SK-N-SH treated with all-trans-retinoic acid at 6 μM for 48 hours (cell line): Measurements from ENCODE around the gene ENGASE.

Source experiments
- ATAC-seq: fragments of 200-7000 bp; cut with Tn5 transposase; 3 replicates; pipeline ENCODE4 v1.9.1; 2020; ENCODE audit warnings: mild to moderate bottlenecking, moderate library complexity
- ARNTL ChIP-seq: fragments of 450-650 bp; formaldehyde crosslinking; IDR thresholded peaks from 2 replicates; pipeline ENCODE4 v1.5.0; 2020; ENCODE audit warnings: low read depth, mild to moderate bottlenecking, moderate library complexity, borderline replicate concordance
- BACH2 ChIP-seq: fragments of 250-450 bp; sonication (Bioruptor Pico); IDR thresholded peaks from 2 replicates; pipeline ENCODE4 v1.9.0; 2021; ENCODE audit warnings: mild to moderate bottlenecking, borderline replicate concordance
- CSDC2 ChIP-seq: fragments of 250-450 bp; sonication (Bioruptor Pico); IDR thresholded peaks from 2 replicates; pipeline ENCODE4 v1.5.0; 2020; ENCODE audit warnings: mild to moderate bottlenecking, moderate library complexity
- ESRRG ChIP-seq: fragments of 250-450 bp; sonication (Bioruptor Pico); IDR thresholded peaks from 2 replicates; pipeline ENCODE4 v1.6.1; 2021; ENCODE audit warnings: mild to moderate bottlenecking
- GLIS3 ChIP-seq: fragments of 250-450 bp; sonication (Bioruptor Pico); IDR thresholded peaks from 2 replicates; pipeline ENCODE4 v1.5.0; 2020; ENCODE audit warnings: mild to moderate bottlenecking, moderate library complexity
- ISL1 ChIP-seq: fragments of 250-450 bp; sonication (Bioruptor Pico); IDR thresholded peaks from 2 replicates; pipeline ENCODE4 v2.1.2; 2022; ENCODE audit warnings: mild to moderate bottlenecking, moderate library complexity
- OSR1 ChIP-seq: fragments of 250-450 bp; sonication (Bioruptor Pico); IDR thresholded peaks from 2 replicates; pipeline ENCODE4 v1.8.0; 2022; ENCODE audit warnings: moderate library complexity, mild to moderate bottlenecking, inconsistent platforms
- PPARA ChIP-seq: fragments of 250-450 bp; sonication (Bioruptor Pico); IDR thresholded peaks from 2 replicates; pipeline ENCODE4 v1.5.0; 2020; ENCODE audit warnings: mild to moderate bottlenecking, borderline replicate concordance
- RARB ChIP-seq: fragments of 250-450 bp; sonication (Bioruptor Pico); IDR thresholded peaks from 2 replicates; pipeline ENCODE4 v1.8.0; 2021; ENCODE audit warnings: mild to moderate bottlenecking, moderate library complexity
- SNAI2 ChIP-seq: fragments of 250-450 bp; sonication (Bioruptor Pico); IDR thresholded peaks from 2 replicates; pipeline ENCODE4 v1.5.0; 2020; ENCODE audit warnings: mild to moderate bottlenecking, moderate library complexity
- TCF4 ChIP-seq: fragments of 250-450 bp; sonication (Bioruptor Pico); IDR thresholded peaks from 2 replicates; pipeline ENCODE4 v1.8.0; 2021; ENCODE audit warnings: mild to moderate bottlenecking, moderate library complexity, borderline replicate concordance
- TOX ChIP-seq: fragments of 250-450 bp; sonication (Bioruptor Pico); IDR thresholded peaks from 2 replicates; pipeline ENCODE4 v1.8.0; 2021; ENCODE audit warnings: mild to moderate bottlenecking, moderate library complexity, borderline replicate concordance
- ZC3H10 ChIP-seq: fragments of 250-450 bp; sonication (Bioruptor Pico); IDR thresholded peaks from 2 replicates; pipeline ENCODE4 v1.5.1; 2021; ENCODE audit warnings: mild to moderate bottlenecking, moderate library complexity
- ZFP3 ChIP-seq: fragments of 250-450 bp; sonication (Bioruptor Pico); IDR thresholded peaks from 2 replicates; pipeline ENCODE4 v1.5.0; 2020; ENCODE audit warnings: mild to moderate bottlenecking, moderate library complexity
- ZFP30 ChIP-seq: fragments of 450-650 bp; formaldehyde crosslinking; IDR thresholded peaks from 2 replicates; pipeline ENCODE4 v1.5.0; 2022; ENCODE audit warnings: mild to moderate bottlenecking, moderate library complexity
- ZNF565 ChIP-seq: fragments of 450-650 bp; formaldehyde crosslinking; conservative IDR thresholded peaks from 2 replicates; pipeline ENCODE4 v1.5.0; 2020; ENCODE audit warnings: low read depth, mild to moderate bottlenecking, moderate library complexity
- ZNF70 ChIP-seq: fragments of 450-650 bp; formaldehyde crosslinking; IDR thresholded peaks from 2 replicates; pipeline ENCODE4 v1.5.0; 2020; ENCODE audit warnings: mild to moderate bottlenecking, moderate library complexity
- ZNF8 ChIP-seq: fragments of 450-650 bp; formaldehyde crosslinking; IDR thresholded peaks from 2 replicates; pipeline ENCODE4 v1.5.0; 2020; ENCODE audit warnings: mild to moderate bottlenecking, moderate library complexity
- TF ChIP-seq, protein P1 (sequence below): fragments of 250-450 bp; sonication (Bioruptor Pico); IDR thresholded peaks from 2 replicates; pipeline ENCODE4 v1.5.0; 2020; ENCODE audit warnings: mild to moderate bottlenecking, moderate library complexity
- TF ChIP-seq, protein P2 (sequence below): fragments of 250-450 bp; sonication (Bioruptor Pico); IDR thresholded peaks from 2 replicates; pipeline ENCODE4 v1.5.1; 2021; ENCODE audit warnings: mild to moderate bottlenecking, moderate library complexity

Gene ENGASE

DNA sequence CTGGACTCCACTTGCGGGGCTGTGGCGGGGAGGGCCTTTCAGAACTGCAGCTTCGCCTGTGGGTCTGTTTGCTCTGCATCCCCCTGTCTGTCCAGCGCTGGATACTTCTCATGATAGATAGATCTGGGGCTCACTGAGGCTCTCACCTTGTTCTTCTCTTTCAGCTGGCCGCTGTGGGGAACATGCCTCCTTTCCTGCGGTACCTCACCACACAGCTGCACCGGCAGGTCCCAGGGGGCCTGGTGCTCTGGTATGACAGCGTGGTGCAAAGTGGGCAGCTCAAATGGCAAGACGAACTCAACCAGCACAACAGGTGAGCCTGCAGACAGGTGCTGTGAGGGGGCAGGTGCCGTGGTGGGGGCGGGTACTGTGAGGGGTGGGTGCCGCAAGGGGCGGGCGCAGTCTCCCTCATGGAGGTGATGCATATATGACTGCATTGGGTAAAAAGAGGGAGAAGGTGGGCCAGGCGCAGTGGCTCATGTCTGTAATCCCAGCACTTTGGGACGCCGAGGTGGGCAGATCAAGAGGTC, 6.2 kb downstream of the ENGASE start:
- TF ChIP-seq ZNF8 (CRISPR knock-in tag) = no peak
- TF ChIP-seq ZNF565 = no peak
- no peak for TF ChIP-seq SNAI2 (CRISPR knock-in tag)
- no peak for TF ChIP-seq ARNTL (CRISPR knock-in tag)
- TF ChIP-seq, protein P1, sequence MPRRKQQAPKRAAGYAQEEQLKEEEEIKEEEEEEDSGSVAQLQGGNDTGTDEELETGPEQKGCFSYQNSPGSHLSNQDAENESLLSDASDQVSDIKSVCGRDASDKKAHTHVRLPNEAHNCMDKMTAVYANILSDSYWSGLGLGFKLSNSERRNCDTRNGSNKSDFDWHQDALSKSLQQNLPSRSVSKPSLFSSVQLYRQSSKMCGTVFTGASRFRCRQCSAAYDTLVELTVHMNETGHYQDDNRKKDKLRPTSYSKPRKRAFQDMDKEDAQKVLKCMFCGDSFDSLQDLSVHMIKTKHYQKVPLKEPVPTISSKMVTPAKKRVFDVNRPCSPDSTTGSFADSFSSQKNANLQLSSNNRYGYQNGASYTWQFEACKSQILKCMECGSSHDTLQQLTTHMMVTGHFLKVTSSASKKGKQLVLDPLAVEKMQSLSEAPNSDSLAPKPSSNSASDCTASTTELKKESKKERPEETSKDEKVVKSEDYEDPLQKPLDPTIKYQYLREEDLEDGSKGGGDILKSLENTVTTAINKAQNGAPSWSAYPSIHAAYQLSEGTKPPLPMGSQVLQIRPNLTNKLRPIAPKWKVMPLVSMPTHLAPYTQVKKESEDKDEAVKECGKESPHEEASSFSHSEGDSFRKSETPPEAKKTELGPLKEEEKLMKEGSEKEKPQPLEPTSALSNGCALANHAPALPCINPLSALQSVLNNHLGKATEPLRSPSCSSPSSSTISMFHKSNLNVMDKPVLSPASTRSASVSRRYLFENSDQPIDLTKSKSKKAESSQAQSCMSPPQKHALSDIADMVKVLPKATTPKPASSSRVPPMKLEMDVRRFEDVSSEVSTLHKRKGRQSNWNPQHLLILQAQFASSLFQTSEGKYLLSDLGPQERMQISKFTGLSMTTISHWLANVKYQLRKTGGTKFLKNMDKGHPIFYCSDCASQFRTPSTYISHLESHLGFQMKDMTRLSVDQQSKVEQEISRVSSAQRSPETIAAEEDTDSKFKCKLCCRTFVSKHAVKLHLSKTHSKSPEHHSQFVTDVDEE = no peak
- TF ChIP-seq OSR1 (CRISPR knock-in tag) = no peak
- TF ChIP-seq BACH2 (CRISPR knock-in tag) = no peak
- TF ChIP-seq, protein P2, sequence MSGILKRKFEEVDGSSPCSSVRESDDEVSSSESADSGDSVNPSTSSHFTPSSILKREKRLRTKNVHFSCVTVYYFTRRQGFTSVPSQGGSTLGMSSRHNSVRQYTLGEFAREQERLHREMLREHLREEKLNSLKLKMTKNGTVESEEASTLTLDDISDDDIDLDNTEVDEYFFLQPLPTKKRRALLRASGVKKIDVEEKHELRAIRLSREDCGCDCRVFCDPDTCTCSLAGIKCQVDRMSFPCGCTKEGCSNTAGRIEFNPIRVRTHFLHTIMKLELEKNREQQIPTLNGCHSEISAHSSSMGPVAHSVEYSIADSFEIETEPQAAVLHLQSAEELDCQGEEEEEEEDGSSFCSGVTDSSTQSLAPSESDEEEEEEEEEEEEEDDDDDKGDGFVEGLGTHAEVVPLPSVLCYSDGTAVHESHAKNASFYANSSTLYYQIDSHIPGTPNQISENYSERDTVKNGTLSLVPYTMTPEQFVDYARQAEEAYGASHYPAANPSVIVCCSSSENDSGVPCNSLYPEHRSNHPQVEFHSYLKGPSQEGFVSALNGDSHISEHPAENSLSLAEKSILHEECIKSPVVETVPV (CRISPR knock-in tag) = no peak
- TF ChIP-seq TCF4 (CRISPR knock-in tag) = no peak
- TF ChIP-seq TOX (CRISPR knock-in tag) = no peak
- no peak for TF ChIP-seq CSDC2 (CRISPR knock-in tag)
- no peak for TF ChIP-seq ZNF70 (CRISPR knock-in tag)
- TF ChIP-seq GLIS3 (CRISPR knock-in tag) = no peak
- TF ChIP-seq PPARA (CRISPR knock-in tag) = no peak
- no peak for TF ChIP-seq ZC3H10
- no peak for TF ChIP-seq ZFP3 (CRISPR knock-in tag)
- no peak for TF ChIP-seq ESRRG (CRISPR knock-in tag)
- TF ChIP-seq ISL1 (CRISPR knock-in tag) = no peak
- no peak for ATAC-seq

DNA sequence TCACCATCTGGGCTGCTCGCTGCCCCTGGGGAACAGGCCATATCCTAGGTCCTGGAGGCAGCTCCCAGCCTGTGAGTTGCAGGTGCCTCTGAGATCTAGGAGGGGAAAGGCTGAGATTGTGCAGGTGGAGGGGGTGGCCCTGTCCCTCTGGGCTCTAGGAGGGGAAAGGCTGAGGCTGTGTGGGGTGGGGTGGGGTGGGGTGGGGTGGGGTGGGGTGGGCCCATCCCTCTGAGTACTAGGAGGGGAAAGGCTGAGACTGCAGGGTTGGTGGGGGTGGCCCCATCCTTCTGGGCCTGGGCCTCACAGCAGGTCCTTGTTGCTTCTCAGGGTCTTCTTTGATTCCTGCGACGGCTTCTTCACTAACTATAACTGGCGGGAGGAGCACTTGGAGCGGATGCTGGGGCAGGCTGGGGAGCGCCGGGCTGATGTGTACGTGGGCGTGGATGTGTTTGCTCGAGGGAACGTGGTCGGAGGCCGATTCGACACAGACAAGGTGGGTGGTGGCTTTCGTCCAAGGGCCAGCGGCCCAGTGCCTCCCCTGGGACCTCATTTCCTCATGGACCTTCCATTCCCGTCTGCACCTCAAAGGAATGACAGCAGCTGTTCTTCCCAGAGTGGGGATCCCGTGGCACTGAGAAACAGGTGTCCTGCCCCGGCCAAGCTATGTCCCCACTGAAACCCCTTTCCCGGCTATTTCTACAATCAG, 7.1 kb downstream of the ENGASE start:
- TF ChIP-seq ZFP3 (CRISPR knock-in tag) (no peak), ESRRG (CRISPR knock-in tag) (no peak), ZC3H10 (no peak), ARNTL (CRISPR knock-in tag) (no peak), TOX (CRISPR knock-in tag) (no peak), SNAI2 (CRISPR knock-in tag) (no peak), BACH2 (CRISPR knock-in tag) (no peak), ZFP30 (CRISPR knock-in tag) (no peak), RARB (CRISPR knock-in tag) (no peak)
- TF ChIP-seq, protein P2 (CRISPR knock-in tag) = no peak
- TF ChIP-seq, protein P1 = no peak

More for the DNA sequence above, 7.1 kb downstream of the ENGASE start:
- ATAC-seq = no peak
